C4-2B (cell line): ENCODE measurements around the gene DOCK9.

Experiments used
- CTCF ChIP-seq: fragments of 450-650 bp; conservative IDR thresholded peaks from 2 replicates; pipeline ENCODE4 v1.5.1; 2017; ENCODE audit warnings: mild to moderate bottlenecking
- ZFX ChIP-seq: fragments of 450-650 bp; IDR thresholded peaks from 2 replicates; pipeline ENCODE4 v1.6.1; 2017

- no peak for TF ChIP-seq CTCF
- no peak for TF ChIP-seq ZFX
Measured at GRCh38 chr13:98819382-98820010, 158.4 kb downstream of the DOCK9 start.
